Measurements from ENCODE around the gene TTC27.
"Not testable (repeated sequence)": the region's sequence is repeated elsewhere in the genome, so short reads cannot be mapped to it uniquely, and the experiment has no call there.

TTC27 gene

GRCh38 chr2:32750880-32751279 lies 123.0 kb downstream of the TTC27 start:
- POLR2A ChIA-PET (ENCODE audit: low non-redundant PET), result no interaction called here
- TF ChIP-seq CTCF (conservative IDR thresholded peaks at IDR 0.05; ENCODE audit: low read depth), result no peak
- no peak overlapping the region for H3K27ac ChIP-seq
- DNase-seq (ENCODE audit: low spot score), result no peak
- CTCF ChIA-PET, result no interaction called here

- POLR2A ChIA-PET (ENCODE audit: low non-redundant PET), result no interaction called here
Measured at GRCh38 chr2:32752205-32752604, 124.4 kb downstream of the TTC27 start.

GRCh38 chr2:32752952-32753351 lies 125.1 kb downstream of the TTC27 start:
- no peak overlapping the region for H3K27ac ChIP-seq
- no peak for DNase-seq (ENCODE audit: low spot score)
- ChIA-PET CTCF (no interaction called here), POLR2A (ENCODE audit: low non-redundant PET) (no interaction called here)
- TF ChIP-seq CTCF (conservative IDR thresholded peaks at IDR 0.05; ENCODE audit: low read depth), result no peak

More at GRCh38 chr2:32752205-32752604, 124.4 kb downstream of the TTC27 start:
- CTCF ChIA-PET, result interaction anchor here (0.6 to 0.7 kb wide), 3 partner anchors 12 to 282 kb away, joined by 3 to 6 read pairs (median 4); no protein-coding TSS in a partner anchor
- DNase-seq (ENCODE audit: low spot score), result no peak
- TF ChIP-seq CTCF (conservative IDR thresholded peaks at IDR 0.05; ENCODE audit: low read depth), result no peak
- H3K27ac ChIP-seq, result no peak overlapping the region

- POLR2A ChIA-PET (ENCODE audit: low non-redundant PET); CTCF ChIA-PET; DNase-seq (ENCODE audit: low spot score); H3K27ac ChIP-seq: not testable (repeated sequence)
Measured at GRCh38 chr2:32754676-32755075, 126.8 kb downstream of the TTC27 start.

- CTCF ChIA-PET, result no interaction called here
- DNase-seq (ENCODE audit: low spot score), result no peak
- POLR2A ChIA-PET (ENCODE audit: low non-redundant PET), result no interaction called here
- no peak for TF ChIP-seq CTCF (conservative IDR thresholded peaks at IDR 0.05; ENCODE audit: low read depth)
- no peak overlapping the region for H3K27ac ChIP-seq
Measured at GRCh38 chr2:32755666-32756065, 127.8 kb downstream of the TTC27 start.

GRCh38 chr2:32756074-32756727 lies 128.4 kb downstream of the TTC27 start:
- DNase-seq (ENCODE audit: low spot score), result no peak
- no peak overlapping the region for H3K27ac ChIP-seq
- TF ChIP-seq CTCF (conservative IDR thresholded peaks at IDR 0.05; ENCODE audit: low read depth), result no peak
- POLR2A ChIA-PET (ENCODE audit: low non-redundant PET), result no interaction called here
- CTCF ChIA-PET, result no interaction called here

GRCh38 chr2:32758232-32758631 lies 130.4 kb downstream of the TTC27 start:
- no peak for DNase-seq (ENCODE audit: low spot score)
- TF ChIP-seq CTCF (conservative IDR thresholded peaks at IDR 0.05; ENCODE audit: low read depth), result no peak
- POLR2A ChIA-PET (ENCODE audit: low non-redundant PET), result no interaction called here
- CTCF ChIA-PET, result interaction anchor here (0.8 kb wide), 1 partner anchor 52 kb away, joined by 5 read pairs; no protein-coding TSS in a partner anchor
- H3K27ac ChIP-seq, result no peak overlapping the region
